Ammon's horn (tissue), 1 donor: Measurements from ENCODE around the gene SULT2B1.
"Not testable (repeated sequence)": the region's sequence is repeated elsewhere in the genome, so short reads cannot be mapped to it uniquely, and the experiment has no call there.

ENCODE experiments used
- DNase-seq: peaks from one replicate; pipeline ENCODE4 v3.0.0-alpha.2; 2016; ENCODE audit warnings: low spot score

Gene SULT2B1

GRCh38 chr19:48558018-48558684 is 6.2 kb downstream of the SULT2B1 start:
- no peak for DNase-seq

- DNase-seq, result no peak
Measured at GRCh38 chr19:48560095-48560530, 8.1 kb downstream of the SULT2B1 start.

- DNase-seq, result no peak
Measured at GRCh38 chr19:48561412-48561811, 9.4 kb downstream of the SULT2B1 start.

GRCh38 chr19:48565090-48565489 is 13.1 kb downstream of the SULT2B1 start:
- no peak for DNase-seq

GRCh38 chr19:48568345-48568886 is 16.4 kb downstream of the SULT2B1 start:
- peak; percentile 58 for DNase-seq

DNA sequence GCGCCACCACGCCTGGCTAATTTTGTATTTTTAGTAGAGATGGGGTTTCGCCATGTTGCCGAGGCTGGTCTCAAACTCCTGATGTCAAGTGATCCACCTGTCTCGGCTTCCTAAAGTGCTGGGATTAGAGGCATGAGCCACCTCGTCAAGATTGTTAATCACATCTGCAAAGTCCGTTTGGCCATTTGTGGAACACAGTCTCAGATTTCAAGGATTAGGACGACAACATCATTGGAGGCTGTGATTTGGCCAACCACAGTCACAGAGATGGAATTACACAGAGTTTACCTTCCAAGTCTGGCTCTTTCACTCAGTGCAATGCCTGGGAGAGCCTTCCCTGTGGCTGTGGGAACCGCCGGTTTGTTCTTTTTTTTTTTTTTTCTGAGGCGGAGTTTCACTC is 17.8 kb downstream of the SULT2B1 start:
- no peak for DNase-seq

DNA sequence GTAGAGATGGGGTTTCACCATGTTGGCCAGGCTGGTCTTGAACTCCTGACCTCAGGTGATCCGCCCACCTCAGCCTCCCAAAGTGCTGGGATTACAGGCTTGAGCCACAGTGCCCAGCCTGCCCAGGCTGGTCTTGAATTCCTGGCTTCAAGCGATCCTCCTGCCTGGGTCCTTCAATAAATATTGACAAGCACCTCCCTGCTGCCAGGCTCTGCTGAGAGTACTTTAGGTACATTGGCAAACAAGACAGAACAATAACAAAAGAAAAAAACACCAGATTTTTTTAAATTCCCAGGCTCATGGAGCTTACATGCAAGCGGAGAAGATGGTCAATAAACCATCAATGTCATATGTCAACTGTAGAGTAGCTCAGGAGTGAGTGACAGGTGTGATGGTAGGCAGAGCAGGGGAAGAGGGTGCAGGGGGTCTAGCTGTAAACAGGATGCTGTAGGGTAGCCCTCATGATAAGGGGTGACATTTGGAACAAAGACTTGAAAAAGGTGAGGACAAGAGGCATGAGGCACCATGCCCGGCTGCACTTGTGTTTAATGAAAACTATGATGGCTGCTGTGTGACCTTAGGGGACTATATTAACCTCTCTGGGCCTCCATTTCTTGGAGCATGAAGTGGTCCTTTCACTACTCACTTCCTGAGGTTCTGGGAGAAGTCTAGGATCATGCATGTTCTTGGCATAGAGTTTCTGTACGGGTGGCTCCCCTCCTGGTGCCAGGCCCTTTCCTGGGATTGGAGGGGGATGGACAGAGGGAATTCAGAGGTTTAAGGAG is 19.6 kb downstream of the SULT2B1 start:
- DNase-seq, result no peak

DNA sequence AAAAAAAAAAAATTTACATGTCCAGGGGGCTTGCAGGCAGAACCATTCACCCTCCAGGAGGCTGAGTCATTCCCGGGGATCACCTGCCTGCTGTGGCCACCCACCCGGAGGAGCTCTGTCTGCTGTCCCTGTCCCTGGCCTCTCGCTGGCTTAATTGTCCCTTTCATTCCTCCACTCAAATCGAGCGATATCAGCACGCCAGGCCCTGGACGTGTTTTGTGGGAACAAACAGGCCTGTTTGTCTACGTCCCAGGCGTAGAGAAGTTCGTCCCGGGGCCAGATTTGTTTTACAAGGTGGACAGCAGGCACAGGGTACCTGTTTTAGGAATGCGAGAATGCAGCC is 21.2 kb downstream of the SULT2B1 start:
- DNase-seq, result no peak

- no peak for DNase-seq
Measured at GRCh38 chr19:48575931-48576622, 24.1 kb downstream of the SULT2B1 start.

DNA sequence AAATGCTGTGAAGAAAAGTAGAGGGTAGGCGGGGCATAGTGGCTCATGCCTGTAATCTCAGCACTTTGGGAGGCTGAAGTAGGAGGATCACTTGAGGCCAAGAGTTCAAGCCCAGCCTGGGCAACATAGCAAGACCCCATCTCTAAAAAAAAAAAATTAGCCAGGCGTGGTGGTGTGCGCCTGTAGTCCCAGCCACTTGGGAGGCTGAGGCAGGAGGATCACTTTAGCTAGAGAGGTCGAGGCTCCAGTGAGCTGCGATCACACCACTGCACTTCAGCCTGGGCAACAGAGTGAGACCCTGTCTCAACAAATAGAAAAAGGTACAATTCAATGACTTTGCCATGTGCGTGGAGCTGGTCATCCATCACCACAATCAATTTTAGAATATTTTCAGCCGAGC is 25.9 kb downstream of the SULT2B1 start:
- not testable (repeated sequence) for DNase-seq

- no peak for DNase-seq
Measured at GRCh38 chr19:48578891-48579290, 26.9 kb downstream of the SULT2B1 start.

DNA sequence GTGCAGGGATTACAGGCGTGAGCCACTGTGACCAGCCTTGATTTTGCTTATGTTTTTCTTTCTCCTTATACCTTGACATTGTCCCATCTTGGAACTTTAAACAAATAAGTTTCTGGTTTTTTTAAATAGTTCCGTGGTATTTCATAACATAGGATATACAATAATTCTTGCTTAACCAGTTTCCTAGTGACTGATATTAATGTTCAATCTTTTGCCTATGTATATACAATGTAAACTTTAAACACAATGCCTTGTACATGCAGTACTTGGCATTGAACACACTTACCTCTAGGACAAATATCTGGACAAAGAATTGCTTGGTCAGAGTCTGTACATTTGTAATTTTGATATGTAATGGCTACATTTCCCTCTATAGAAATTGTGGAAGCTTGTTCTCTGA is 30.2 kb downstream of the SULT2B1 start:
- DNase-seq, result no peak

DNA sequence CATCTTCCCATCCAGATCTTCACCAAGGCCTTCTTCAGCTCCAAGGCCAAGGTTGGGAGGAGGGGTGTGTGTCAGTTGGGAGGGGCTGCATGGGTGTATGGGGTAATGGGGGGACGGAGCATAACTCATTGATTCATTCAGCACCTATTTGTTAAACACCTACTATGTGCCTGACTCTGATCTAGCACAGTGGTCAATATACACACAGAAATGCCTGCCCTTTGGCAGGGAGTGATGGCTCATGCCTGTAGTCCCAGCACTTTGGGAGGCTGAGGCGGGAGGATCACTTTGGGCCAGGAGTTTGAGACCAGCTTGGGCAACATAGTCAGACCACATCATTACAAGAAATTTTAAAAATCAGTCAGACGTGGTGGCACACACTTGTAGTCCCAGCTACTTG is 35.4 kb downstream of the SULT2B1 start:
- no peak for DNase-seq

DNA sequence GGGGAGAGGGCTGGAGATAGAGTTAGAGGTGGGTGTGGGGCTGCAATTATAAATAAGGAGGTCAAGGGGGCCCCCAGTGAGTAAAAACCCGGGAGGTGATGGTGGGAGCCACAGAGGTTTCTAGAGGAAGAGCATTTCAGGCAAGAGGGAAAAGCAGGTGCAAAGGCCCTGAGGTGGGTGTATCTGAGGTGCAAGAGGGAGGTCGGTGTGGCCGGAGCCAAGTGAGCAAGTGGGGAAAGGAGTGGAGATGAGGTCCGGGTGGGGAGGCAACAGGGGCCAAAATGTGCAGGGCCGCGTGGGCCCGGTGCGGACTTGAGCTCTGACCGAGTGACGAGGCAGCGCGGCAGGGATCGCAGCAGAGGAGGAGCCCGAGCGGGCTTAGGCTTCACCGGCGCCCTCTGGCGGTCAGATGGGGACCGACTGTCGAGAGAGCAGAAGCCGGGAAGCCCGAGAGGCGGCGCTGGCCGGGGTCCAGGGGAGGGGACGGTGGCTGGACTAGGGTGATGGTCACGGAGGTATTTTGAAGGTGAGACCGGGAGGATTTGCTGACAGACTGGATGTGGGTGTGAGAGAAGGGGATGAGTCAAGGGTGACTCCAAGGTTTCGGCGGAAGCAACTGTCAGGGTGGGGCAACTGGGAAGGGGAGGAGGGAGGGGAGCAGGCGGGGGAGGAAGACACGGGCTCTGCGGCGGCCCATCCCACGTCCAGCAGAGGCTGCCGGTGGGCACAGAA is 36.9 kb downstream of the SULT2B1 start:
- peak; percentile 90 for DNase-seq

- no peak for DNase-seq
Measured at GRCh38 chr19:48591021-48591420, 39.0 kb downstream of the SULT2B1 start.

DNA sequence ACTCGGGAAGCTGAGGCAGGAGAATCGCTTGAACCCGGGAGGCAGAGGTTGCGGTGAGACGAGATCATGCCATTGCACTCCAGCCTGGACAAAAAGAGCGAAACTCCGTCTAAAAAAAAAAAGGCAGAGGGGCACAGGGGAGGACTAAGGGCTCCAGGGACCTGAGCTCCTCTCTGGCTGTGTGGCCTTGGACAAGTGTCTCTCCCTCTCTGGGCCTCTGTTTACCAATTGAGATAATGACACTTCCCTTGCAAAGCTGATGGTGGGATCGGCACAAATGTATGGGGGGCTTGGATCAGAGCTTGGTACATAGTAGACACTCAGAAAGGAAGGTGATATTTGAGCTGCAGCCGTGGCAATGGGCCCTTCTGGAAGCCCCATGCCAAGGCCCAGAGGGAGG is 43.2 kb downstream of the SULT2B1 start:
- no peak for DNase-seq

DNA sequence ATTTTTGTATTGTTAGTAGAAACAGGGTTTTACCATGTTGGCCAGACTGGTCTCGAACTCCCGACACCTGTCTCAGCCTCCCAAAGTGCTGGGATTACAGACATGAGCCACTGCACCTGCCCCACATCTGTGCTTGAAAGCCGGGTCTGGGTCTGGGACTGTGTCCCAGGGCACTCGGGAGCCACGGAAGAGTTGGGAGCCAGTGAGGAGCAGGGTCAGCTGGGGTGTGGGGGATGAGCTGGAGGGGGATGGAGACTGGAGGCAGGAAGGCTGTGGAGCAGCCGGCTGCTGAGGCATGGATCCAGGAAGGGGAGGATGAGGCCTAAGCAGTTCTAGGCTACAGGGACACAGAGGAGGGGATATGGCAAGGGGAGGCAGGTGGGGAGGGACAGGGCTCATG is 43.9 kb downstream of the SULT2B1 start:
- DNase-seq, result no peak

GRCh38 chr19:48596237-48596636 is 44.3 kb downstream of the SULT2B1 start:
- DNase-seq, result no peak

DNA sequence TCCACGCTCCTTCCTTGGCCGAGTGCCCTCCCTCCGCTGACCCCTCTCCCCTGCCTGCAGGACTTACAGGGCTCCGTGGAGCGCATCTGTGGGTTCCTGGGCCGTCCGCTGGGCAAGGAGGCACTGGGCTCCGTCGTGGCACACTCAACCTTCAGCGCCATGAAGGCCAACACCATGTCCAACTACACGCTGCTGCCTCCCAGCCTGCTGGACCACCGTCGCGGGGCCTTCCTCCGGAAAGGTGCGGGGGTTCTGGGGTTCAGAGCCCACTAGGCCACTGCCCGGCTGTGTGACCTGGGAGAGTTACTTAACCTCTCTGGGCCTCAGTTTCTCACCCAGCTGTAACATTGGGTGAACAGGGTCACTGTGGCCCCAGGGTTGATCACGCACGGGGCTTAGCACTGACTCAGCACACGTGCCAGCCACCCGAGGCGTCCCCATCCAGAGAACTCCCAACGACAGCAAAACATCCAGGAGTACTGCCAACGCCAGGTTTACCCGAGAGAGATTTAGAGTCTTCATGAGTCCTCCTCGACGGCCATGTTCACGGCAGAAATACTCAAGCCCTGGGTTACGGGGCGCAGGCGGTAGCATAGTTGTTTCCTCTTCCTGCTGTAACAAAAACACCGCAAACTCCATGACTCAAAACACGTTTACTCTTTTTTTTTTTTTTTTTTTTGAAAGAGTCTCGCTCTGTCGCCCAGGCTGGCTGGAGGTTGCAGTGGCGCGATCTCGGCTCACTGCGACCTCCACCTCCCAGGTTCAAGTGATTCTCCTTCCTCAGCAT is 44.9 kb downstream of the SULT2B1 start:
- DNase-seq, result no peak

GRCh38 chr19:48598996-48599700 is 47.2 kb downstream of the SULT2B1 start:
- no peak for DNase-seq
